Transverse colon (tissue), 4 donors: Measurements from ENCODE around the gene PTGR3.

ENCODE experiments used
- CTCF ChIP-seq, 5 experiments: fragments of 200-600 bp in 3 of 5; fragments of 450-650 bp in 2 of 5; sonication (generic) in 3 of 5; IDR thresholded peaks; 1 replicate in 2 of 5; 2 replicates in 3 of 5; pipeline ENCODE4 v1.5.1; 2016 to 2017; ENCODE audit warnings: antibody characterized with exemption in 5 of 5, inconsistent platforms in 3 of 5, mild to moderate bottlenecking in 2 of 5, moderate library complexity in 1 of 5
- POLR2AphosphoS5 ChIP-seq, 3 donors: sonication (generic); formaldehyde crosslinking; IDR thresholded peaks; one replicate each; pipeline ENCODE4 v1.6.1; 2016; ENCODE audit warnings: antibody characterized with exemption in 3 of 3

- TF ChIP-seq CTCF (IDR thresholded peaks at IDR 0.05) (no peak), POLR2AphosphoS5 (IDR thresholded peaks at IDR 0.05) (peak; percentile 31 to 72 (median 59))
Observed at GRCh38 chr18:75209129-75209950, at the start of gene PTGR3.
